Gastrocnemius medialis (tissue), 4 donors: Measurements from ENCODE around the gene LAPTM4A.
"Not testable (repeated sequence)": the region's sequence is repeated elsewhere in the genome, so short reads cannot be mapped to it uniquely, and the experiment has no call there.

Experiments used
- POLR2A ChIP-seq, 2 donors: fragments of 450-650 bp; IDR thresholded peaks; one replicate each; pipeline ENCODE4 v1.6.1; 2017; ENCODE audit warnings: antibody characterized with exemption in 2 of 2, mild to moderate bottlenecking in 2 of 2, moderate library complexity in 2 of 2
- TF ChIP-seq, protein P1 (sequence below), 5 experiments: fragments of 450-650 bp in 3 of 5; fragments of 200-600 bp in 2 of 5; sonication (generic) in 2 of 5; IDR thresholded peaks in 4 of 5; conservative IDR thresholded peaks in 1 of 5; 1 replicate in 4 of 5; 2 replicates in 1 of 5; pipeline ENCODE4 v1.5.1; 2016 to 2019; ENCODE audit warnings: antibody characterized with exemption in 5 of 5, mild to moderate bottlenecking in 3 of 5, moderate library complexity in 3 of 5

- TF ChIP-seq, protein P1, sequence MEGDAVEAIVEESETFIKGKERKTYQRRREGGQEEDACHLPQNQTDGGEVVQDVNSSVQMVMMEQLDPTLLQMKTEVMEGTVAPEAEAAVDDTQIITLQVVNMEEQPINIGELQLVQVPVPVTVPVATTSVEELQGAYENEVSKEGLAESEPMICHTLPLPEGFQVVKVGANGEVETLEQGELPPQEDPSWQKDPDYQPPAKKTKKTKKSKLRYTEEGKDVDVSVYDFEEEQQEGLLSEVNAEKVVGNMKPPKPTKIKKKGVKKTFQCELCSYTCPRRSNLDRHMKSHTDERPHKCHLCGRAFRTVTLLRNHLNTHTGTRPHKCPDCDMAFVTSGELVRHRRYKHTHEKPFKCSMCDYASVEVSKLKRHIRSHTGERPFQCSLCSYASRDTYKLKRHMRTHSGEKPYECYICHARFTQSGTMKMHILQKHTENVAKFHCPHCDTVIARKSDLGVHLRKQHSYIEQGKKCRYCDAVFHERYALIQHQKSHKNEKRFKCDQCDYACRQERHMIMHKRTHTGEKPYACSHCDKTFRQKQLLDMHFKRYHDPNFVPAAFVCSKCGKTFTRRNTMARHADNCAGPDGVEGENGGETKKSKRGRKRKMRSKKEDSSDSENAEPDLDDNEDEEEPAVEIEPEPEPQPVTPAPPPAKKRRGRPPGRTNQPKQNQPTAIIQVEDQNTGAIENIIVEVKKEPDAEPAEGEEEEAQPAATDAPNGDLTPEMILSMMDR (IDR thresholded peaks at IDR 0.05 in 4 of 5, conservative IDR thresholded peaks at IDR 0.05 in 1 of 5): not testable (repeated sequence)
- not testable (repeated sequence) for TF ChIP-seq POLR2A (IDR thresholded peaks at IDR 0.05)
Observed at GRCh38 chr2:20085909-20086308, 34.5 kb upstream of the LAPTM4A start.
